Measurements from ENCODE around the gene C11orf86. TPM values are rescaled to one million over a fixed set of nuclear protein-coding genes. Genes with fewer than 3 reads are reported as not detected.

C11orf86 gene
- total RNA-seq, 4 donors from 2014 or later: not detected

DNA sequence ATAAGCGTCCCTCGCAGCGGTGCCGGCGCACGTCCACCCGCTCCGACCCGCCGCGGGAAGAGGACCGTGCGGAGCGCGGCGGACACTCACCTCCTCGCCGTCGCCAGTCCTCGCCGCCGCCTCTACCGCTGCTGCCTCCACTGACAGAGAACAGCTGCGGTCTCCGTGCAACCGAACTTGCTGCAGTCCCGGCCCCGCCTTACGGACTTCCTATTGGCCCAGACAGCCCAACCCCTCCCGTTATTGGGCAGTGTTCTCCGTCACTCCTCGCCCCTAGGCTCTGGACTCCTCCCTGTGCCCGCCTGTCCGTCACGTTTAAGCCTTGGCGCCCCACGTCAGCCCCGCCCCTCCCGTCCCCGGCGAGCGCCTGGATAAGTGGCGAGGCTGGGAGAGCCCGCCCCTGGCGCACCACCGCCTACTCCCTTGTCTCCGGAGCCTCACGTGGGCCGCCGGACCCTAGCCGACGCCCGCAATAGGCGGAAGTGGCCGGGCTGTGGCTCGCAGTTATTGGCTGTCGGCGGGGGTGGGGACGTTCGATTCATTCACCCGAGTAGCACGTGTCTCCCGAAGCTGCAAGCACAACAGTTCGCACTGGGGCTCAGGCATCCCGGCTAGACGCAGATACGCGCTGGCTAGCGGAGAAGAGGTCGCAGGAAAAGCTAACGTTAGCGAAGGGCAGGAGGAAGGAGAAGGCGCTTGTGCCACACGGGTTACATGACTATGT lies 16.7 kb upstream of the C11orf86 start, which contains the start of gene PC:
TSS of gene PC (minus strand) at position 152 of the 724 bp plus-strand sequence. CDS start 86,224 bp downstream, outside the sequence.
- TF ChIP-seq, protein P1, sequence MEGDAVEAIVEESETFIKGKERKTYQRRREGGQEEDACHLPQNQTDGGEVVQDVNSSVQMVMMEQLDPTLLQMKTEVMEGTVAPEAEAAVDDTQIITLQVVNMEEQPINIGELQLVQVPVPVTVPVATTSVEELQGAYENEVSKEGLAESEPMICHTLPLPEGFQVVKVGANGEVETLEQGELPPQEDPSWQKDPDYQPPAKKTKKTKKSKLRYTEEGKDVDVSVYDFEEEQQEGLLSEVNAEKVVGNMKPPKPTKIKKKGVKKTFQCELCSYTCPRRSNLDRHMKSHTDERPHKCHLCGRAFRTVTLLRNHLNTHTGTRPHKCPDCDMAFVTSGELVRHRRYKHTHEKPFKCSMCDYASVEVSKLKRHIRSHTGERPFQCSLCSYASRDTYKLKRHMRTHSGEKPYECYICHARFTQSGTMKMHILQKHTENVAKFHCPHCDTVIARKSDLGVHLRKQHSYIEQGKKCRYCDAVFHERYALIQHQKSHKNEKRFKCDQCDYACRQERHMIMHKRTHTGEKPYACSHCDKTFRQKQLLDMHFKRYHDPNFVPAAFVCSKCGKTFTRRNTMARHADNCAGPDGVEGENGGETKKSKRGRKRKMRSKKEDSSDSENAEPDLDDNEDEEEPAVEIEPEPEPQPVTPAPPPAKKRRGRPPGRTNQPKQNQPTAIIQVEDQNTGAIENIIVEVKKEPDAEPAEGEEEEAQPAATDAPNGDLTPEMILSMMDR (IDR thresholded peaks at IDR 0.05; ENCODE audit: low read depth): no peak

GRCh38 chr11:66958956-66959274 lies 16.2 kb upstream of the C11orf86 start:
- TF ChIP-seq, protein P1 (IDR thresholded peaks at IDR 0.05; ENCODE audit: low read depth): no peak

- TF ChIP-seq, protein P1 (IDR thresholded peaks at IDR 0.05; ENCODE audit: low read depth): no peak
Observed at GRCh38 chr11:66962247-66962646, 12.9 kb upstream of the C11orf86 start.

DNA sequence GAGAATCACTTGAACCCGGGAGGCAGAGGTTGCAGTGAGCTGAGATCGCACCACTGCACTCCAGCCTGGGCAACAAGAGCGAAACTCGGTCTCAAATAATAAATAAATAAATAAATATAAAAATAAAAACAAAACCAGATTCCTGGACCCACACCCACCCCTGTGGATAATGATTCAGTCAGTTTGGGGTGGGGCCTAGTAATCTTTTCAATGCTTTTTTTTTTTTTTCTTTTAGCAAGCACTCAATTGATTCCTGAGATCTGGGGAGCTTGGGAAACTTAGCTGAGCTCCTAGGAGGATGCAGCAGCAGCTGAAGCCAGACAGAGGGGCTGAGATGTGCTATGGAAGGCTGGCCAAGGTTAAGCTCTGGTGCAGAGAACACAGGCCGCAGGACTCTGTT lies 12.3 kb upstream of the C11orf86 start:
- TF ChIP-seq, protein P1 (IDR thresholded peaks at IDR 0.05; ENCODE audit: low read depth): no peak

- TF ChIP-seq, protein P1 (IDR thresholded peaks at IDR 0.05; ENCODE audit: low read depth): no peak
Observed at GRCh38 chr11:66964495-66964894, 10.6 kb upstream of the C11orf86 start.

DNA sequence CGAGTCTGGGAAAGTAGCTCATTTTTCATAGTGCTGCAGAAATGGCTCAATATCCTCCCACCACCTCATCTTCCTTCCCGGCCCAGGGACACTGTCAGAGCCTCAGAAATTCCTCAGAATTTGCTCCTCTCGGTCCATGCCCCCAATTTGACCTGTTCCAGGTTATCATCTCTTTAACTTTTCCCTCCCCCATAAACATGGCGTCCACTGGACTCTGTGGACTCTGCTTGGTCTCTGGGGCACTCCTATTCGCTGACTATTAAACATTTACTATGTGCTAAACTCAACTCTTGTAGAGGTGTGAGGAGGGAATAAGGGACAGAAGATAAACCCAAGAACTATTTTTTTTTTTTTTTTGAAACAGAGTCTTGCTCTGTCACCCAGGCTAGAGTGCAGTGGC lies 8.8 kb upstream of the C11orf86 start:
- TF ChIP-seq, protein P1 (IDR thresholded peaks at IDR 0.05; ENCODE audit: low read depth): no peak

GRCh38 chr11:66967670-66968425 lies 7.3 kb upstream of the C11orf86 start:
- TF ChIP-seq, protein P1 (IDR thresholded peaks at IDR 0.05; ENCODE audit: low read depth): no peak
